Measurements from ENCODE around the gene ZCCHC24.

DNA sequence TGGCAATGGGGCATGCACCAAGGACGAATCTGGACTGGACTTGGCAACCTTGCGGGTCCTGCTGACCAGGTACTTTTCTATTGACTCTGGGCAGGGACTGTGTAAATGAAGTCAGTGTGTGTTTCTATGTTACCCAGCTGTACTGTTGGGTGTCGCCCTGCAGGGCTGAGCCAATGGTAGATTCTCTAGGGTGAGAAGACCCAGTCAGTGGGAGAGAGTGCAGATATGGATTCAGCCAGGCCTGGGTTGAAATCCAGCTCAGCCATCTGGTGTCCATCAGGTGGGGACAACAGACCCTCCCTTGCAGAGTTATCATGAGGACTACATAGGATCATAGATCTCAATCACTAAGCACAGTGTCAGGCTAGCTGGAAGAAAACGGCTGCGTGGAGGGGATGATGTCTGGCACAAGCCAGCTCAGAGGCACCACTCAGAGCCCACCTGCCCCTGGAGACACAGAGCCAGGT is 103.1 kb downstream of the ZCCHC24 start:
- TF ChIP-seq EZH2phosphoT487 (IDR thresholded peaks at IDR 0.05; ENCODE audit: borderline replicate concordance, low read depth, low read length): no peak
- TF ChIP-seq, protein P1, sequence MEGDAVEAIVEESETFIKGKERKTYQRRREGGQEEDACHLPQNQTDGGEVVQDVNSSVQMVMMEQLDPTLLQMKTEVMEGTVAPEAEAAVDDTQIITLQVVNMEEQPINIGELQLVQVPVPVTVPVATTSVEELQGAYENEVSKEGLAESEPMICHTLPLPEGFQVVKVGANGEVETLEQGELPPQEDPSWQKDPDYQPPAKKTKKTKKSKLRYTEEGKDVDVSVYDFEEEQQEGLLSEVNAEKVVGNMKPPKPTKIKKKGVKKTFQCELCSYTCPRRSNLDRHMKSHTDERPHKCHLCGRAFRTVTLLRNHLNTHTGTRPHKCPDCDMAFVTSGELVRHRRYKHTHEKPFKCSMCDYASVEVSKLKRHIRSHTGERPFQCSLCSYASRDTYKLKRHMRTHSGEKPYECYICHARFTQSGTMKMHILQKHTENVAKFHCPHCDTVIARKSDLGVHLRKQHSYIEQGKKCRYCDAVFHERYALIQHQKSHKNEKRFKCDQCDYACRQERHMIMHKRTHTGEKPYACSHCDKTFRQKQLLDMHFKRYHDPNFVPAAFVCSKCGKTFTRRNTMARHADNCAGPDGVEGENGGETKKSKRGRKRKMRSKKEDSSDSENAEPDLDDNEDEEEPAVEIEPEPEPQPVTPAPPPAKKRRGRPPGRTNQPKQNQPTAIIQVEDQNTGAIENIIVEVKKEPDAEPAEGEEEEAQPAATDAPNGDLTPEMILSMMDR (conservative IDR thresholded peaks at IDR 0.05; ENCODE audit: low read length): no peak

Data from OCI-LY7 (cell line).